Thymus (tissue), 11 donors: ENCODE measurements around the gene ZFR2. TPM values are rescaled to one million over a fixed set of nuclear protein-coding genes. Genes with fewer than 3 reads are reported as not detected.

Source experiments
- DNase-seq, 9 donors: peaks; one replicate each; pipeline ENCODE4 v3.0.0-alpha.2; 2013; ENCODE audit warnings: low spot score in 9 of 9, low read depth in 6 of 9, missing footprints in 1 of 9
- H3K27ac ChIP-seq, 2 donors: one replicate each; pipeline ENCODE4 v1.5.1; 2013; ENCODE audit warnings: control low read depth in 1 of 2, low read depth in 1 of 2, low read length in 1 of 2, mild to moderate bottlenecking in 1 of 2, moderate library complexity in 1 of 2
- H3K27me3 ChIP-seq, 2 donors: one replicate each; pipeline ENCODE4 v1.5.1; 2013; ENCODE audit warnings: low read length in 1 of 2; ENCODE audit not compliant: control insufficient read depth in 2 of 2, insufficient read depth in 1 of 2
- H3K36me3 ChIP-seq, 2 donors: one replicate each; pipeline ENCODE4 v1.5.1; 2013; ENCODE audit warnings: low read length in 1 of 2, mild to moderate bottlenecking in 1 of 2, moderate library complexity in 1 of 2; ENCODE audit not compliant: control insufficient read depth in 2 of 2, insufficient read depth in 2 of 2
- H3K4me1 ChIP-seq, 2 donors: one replicate each; pipeline ENCODE4 v1.5.1; 2013; ENCODE audit warnings: low read length in 2 of 2; ENCODE audit not compliant: control insufficient read depth in 2 of 2, insufficient read depth in 2 of 2
- H3K4me3 ChIP-seq, 2 donors: one replicate each; pipeline ENCODE4 v1.5.1; 2013; ENCODE audit warnings: low read length in 2 of 2, control low read depth in 1 of 2, mild to moderate bottlenecking in 1 of 2
- H3K9me3 ChIP-seq, 2 donors: one replicate each; pipeline ENCODE4 v1.5.1; 2013; ENCODE audit warnings: low read length in 1 of 2, mild to moderate bottlenecking in 1 of 2; ENCODE audit not compliant: control insufficient read depth in 2 of 2, insufficient read depth in 1 of 2
- WGBS: extraction: QIAGEN DNeasy Blood & Tissue Kit; methylation state at CpG from one replicate; pipeline ENCODE4 v1.1.7; 2013; 5-methylcytosine and 5-hydroxymethylcytosine counted together
- polyA plus RNA-seq: library from polyadenylated mRNA; stranded (reverse); fragments of 200-250 nt; gene quantifications from one replicate; pipeline ENCODE4 v1.2.3, GENCODE V29; 2013
- total RNA-seq: library from RNA; stranded (reverse); fragments of 120-200 nt; gene quantifications from one replicate; pipeline ENCODE4 v1.2.4, GENCODE V29; 2013
- donor health status: healthy.

ZFR2 gene
- total and polyA plus RNA-seq, 2 donors = 0.32 to 0.33 TPM

DNA sequence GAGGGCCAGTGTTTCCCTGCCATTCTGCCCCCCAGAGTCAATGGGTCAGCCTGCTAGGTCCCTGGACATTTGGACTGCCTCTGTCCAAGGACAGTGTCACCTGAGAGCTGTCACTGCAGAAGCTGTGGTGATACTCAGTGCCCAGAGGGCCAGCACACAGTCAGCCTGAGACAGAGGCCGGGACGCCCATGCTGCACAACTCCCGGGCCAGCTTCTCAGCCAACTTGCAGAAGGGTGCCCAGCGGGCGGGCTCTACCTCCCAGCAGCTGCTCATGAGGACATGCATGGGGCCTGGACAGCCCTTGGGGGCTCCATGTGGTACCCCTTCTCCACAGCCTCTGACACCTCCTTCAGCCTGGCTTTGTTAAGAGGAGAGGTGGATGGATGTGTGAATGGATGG, 93.0 kb downstream of the ZFR2 start:
- WGBS = 92% methylated on average over 5 of the region's 5 CpGs
- H3K27me3 ChIP-seq = no peaks in the 10 kb centered on the region
- H3K36me3 ChIP-seq = no peaks in the 10 kb centered on the region
- H3K4me3 ChIP-seq = no peak overlapping the region
- H3K27ac ChIP-seq = no peak overlapping the region
- no peak for DNase-seq
- H3K4me1 ChIP-seq = no peaks in the 10 kb centered on the region
- H3K9me3 ChIP-seq = peaks cover 0 to 26% of the 10 kb centered on the region in 2 donors

GRCh38 chr19:3775374-3775711, 93.5 kb downstream of the ZFR2 start:
- H3K4me1 ChIP-seq = no peaks in the 10 kb centered on the region
- H3K27ac ChIP-seq = no peak overlapping the region
- no peaks in the 10 kb centered on the region for H3K27me3 ChIP-seq
- no peak for DNase-seq
- no peaks in the 10 kb centered on the region for H3K36me3 ChIP-seq
- no peak overlapping the region for H3K4me3 ChIP-seq
- H3K9me3 ChIP-seq = peaks cover 0 to 21% of the 10 kb centered on the region in 2 donors
- 95% methylated on average over 2 of the region's 2 CpGs for WGBS

DNA sequence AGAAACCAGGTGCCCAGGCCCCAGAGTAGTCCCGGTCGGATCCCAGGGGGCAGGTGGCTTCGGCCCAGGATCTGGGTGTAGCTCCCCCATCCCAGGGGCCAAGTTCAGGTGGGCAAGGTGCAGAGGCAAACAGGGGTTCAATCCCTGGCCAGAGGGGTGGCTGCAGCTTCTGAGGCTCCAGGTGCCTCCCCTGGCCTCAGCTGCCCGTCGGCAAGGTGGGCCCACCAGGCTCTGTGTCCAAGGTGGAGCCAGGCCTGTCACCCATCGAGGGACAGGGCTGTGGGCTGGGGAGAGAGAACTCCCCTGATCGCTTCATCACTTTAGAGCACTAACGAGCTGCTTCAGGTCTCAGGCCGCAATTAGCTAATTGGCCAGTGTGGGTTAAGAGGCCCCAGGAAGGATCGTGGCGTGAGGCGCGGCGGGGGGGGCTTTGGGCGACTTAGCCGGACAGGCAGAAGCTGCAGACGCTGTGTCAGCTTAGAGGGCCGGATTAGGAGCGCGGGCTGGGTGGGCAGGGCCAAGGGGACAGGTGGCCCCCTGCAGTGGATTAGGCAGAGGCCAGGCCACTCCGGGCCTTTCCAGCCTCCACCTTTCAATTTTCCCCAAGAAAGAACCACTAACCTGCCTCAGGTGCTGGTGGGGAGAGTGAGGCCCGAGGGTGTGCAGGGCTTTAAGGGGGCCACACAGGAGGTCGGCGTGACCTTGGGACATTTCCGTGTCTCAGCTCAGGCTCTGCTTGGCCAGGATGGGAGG, 94.0 kb downstream of the ZFR2 start:
- no peak overlapping the region for H3K27ac ChIP-seq
- no peak for DNase-seq
- peaks cover 0 to 20% of the 10 kb centered on the region in 2 donors for H3K9me3 ChIP-seq
- WGBS = 85% methylated on average over 25 of the region's 25 CpGs
- H3K36me3 ChIP-seq = peaks cover 0 to under 1% of the 10 kb centered on the region in 2 donors
- no peaks in the 10 kb centered on the region for H3K27me3 ChIP-seq
- no peaks in the 10 kb centered on the region for H3K4me1 ChIP-seq
- H3K4me3 ChIP-seq = no peak overlapping the region

- WGBS = 95% methylated on average over 12 of the region's 12 CpGs
These were observed 94.9 kb downstream of the ZFR2 start for GRCh38 chr19:3773814-3774515.

GRCh38 chr19:3771906-3772455, 96.9 kb downstream of the ZFR2 start, which contains the start of gene RAX2:
Gene RAX2 (minus strand): TSS chr19:3772228. CDS start chr19:3771742, 486 bp downstream.
- Histone ChIP-seq H3K4me3 (no peak within 1 kb of the TSS), H3K9me3 (no peaks in the 10 kb centered on the region), H3K27ac (no peak within 1 kb of the TSS), H3K27me3 (no peaks in the 10 kb centered on the region), H3K36me3 (peaks cover 18 to 28% of the 10 kb centered on the region in 2 donors), H3K4me1 (no peaks in the 10 kb centered on the region)
- 77% methylated on average over 23 of the region's 23 CpGs for WGBS
- DNase-seq = no peak

More at GRCh38 chr19:3773814-3774515, 94.9 kb downstream of the ZFR2 start:
- Histone ChIP-seq H3K36me3 (peaks cover 1 to 9% of the 10 kb centered on the region in 2 donors), H3K27ac (no peak overlapping the region), H3K9me3 (peaks cover 0 to 12% of the 10 kb centered on the region in 2 donors), H3K4me3 (no peak overlapping the region), H3K4me1 (no peaks in the 10 kb centered on the region), H3K27me3 (no peaks in the 10 kb centered on the region)
- DNase-seq = no peak

DNA sequence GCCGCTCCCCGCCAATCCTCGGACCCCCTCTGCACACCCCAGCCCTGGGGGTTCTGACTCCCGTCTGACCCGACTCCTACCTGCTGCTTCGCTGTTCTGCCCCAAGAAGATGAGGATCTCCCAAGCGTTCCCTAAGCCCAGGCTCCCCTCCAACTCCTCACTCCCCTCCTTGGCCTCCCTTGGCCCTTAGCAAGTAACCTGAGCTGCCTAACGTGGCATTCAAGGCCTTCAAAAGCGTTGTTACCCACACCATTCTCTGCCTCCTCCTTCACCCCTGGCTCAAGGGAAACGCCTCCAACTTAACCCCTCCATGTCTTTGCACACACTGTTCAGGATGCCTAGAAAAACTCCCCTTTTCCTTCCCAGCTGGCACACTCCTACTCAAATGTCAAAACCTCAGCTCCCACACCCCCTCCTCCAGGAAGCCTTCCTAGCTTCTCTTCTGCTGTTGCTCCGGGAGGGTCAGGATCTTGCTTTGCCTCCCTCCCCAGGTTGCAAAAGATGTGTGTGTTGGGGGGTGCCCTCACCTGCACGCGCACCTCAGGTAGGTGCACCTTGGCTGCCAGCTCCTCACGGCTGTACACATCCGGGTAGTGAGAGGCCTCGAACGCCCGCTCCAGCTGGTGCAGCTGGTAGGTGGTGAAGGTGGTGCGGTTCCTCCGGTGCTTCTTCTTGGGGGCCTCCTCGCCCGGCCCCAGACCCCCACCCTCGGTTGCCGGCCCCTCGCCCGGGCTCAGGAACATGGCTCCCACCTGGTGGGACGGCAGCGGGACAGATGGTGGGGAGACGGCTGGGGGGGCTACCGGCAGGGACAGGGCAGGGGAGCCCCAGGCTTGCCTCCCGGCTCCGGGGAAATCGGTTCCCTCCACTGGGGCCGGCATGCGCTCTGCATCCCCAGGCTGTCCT, 97.6 kb downstream of the ZFR2 start:
- Histone ChIP-seq H3K4me3 (no peak overlapping the region), H3K27me3 (no peaks in the 10 kb centered on the region), H3K4me1 (no peaks in the 10 kb centered on the region), H3K9me3 (no peaks in the 10 kb centered on the region), H3K36me3 (peaks cover 25 to 36% of the 10 kb centered on the region in 2 donors), H3K27ac (no peak overlapping the region)
- DNase-seq = no peak
- WGBS = 94% methylated on average over 35 of the region's 35 CpGs

GRCh38 chr19:3770136-3770999, 98.5 kb downstream of the ZFR2 start:
- DNase-seq = no peak
- H3K4me3 ChIP-seq = no peak overlapping the region
- no peaks in the 10 kb centered on the region for H3K9me3 ChIP-seq
- H3K27ac ChIP-seq = no peak overlapping the region
- H3K4me1 ChIP-seq = no peaks in the 10 kb centered on the region
- 92% methylated on average over 53 of the region's 53 CpGs for WGBS
- no peaks in the 10 kb centered on the region for H3K27me3 ChIP-seq
- H3K36me3 ChIP-seq = peaks cover 26 to 40% of the 10 kb centered on the region in 2 donors

DNA sequence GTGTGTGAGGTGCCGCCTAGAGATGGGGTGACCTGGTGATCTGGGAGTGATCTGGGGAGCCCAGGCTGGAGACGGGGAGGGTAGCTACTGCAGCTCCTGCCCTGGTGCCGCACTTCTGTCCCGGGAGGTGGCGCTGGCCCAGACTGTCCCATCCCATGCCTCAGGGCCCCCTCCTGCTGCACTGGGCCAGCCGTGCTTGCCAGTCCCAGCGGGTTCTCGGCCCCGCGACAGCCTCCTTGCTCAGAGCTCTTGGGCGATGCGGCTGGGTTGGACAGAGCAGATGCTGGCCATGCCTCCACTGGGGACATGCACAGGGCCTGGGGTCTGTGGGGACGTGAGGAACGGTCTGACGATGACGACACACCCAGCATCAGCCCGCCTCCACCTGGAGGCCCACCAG, 99.3 kb downstream of the ZFR2 start:
- H3K4me1 ChIP-seq = no peaks in the 10 kb centered on the region
- DNase-seq = no peak
- peaks cover 30 to 44% of the 10 kb centered on the region in 2 donors for H3K36me3 ChIP-seq
- no peak overlapping the region for H3K4me3 ChIP-seq
- H3K27me3 ChIP-seq = no peaks in the 10 kb centered on the region
- WGBS = 96% methylated on average over 17 of the region's 17 CpGs
- no peak overlapping the region for H3K27ac ChIP-seq
- H3K9me3 ChIP-seq = no peaks in the 10 kb centered on the region
